ENCODE measurements around the gene ISLR2.
"Not testable (repeated sequence)": the region's sequence is repeated elsewhere in the genome, so short reads cannot be mapped to it uniquely, and the experiment has no call there.

The ISLR2 gene

GRCh38 chr15:74130155-74130848 lies at the start of gene ISLR2:
ISLR2 (plus strand) TSS chr15:74130586; CDS start chr15:74132755, 2,169 bp downstream.
- DNase-seq (ENCODE audit: extremely low spot score, insufficient read length, low read depth) (no peak), FAIRE-seq (no peak)

- not testable (repeated sequence) for FAIRE-seq
Measured at GRCh38 chr15:74082450-74082849, 47.9 kb upstream of the ISLR2 start, which contains the start of gene GOLGA6A. GOLGA6A (minus strand) TSS chr15:74082550; CDS start chr15:74082509, 41 bp downstream.

GRCh38 chr15:74094567-74094966 lies 35.8 kb upstream of the ISLR2 start:
- not testable (repeated sequence) for DNase-seq (ENCODE audit: extremely low spot score, insufficient read length, low read depth); FAIRE-seq

More at GRCh38 chr15:74082450-74082849, 47.9 kb upstream of the ISLR2 start, which contains the start of gene GOLGA6A:
- DNase-seq (ENCODE audit: extremely low spot score, insufficient read length, low read depth), result not testable (repeated sequence)

- DNase-seq (ENCODE audit: extremely low spot score, insufficient read length, low read depth); FAIRE-seq: not testable (repeated sequence)
Measured at GRCh38 chr15:74095610-74096009, 34.8 kb upstream of the ISLR2 start.

GRCh38 chr15:74096753-74097474 lies 33.5 kb upstream of the ISLR2 start:
- not testable (repeated sequence) for DNase-seq (ENCODE audit: extremely low spot score, insufficient read length, low read depth); FAIRE-seq

GRCh38 chr15:74099963-74100733 lies 30.2 kb upstream of the ISLR2 start:
- FAIRE-seq (peak; percentile 65), DNase-seq (ENCODE audit: extremely low spot score, insufficient read length, low read depth) (peak; percentile 58)

- FAIRE-seq (no peak), DNase-seq (ENCODE audit: extremely low spot score, insufficient read length, low read depth) (no peak)
Measured at GRCh38 chr15:74108111-74108510, 22.3 kb upstream of the ISLR2 start.

- not testable (repeated sequence) for FAIRE-seq; DNase-seq (ENCODE audit: extremely low spot score, insufficient read length, low read depth)
Measured at GRCh38 chr15:74108611-74109010, 21.8 kb upstream of the ISLR2 start.

GRCh38 chr15:74109713-74110112 lies 20.7 kb upstream of the ISLR2 start:
- FAIRE-seq, result no peak
- no peak for DNase-seq (ENCODE audit: extremely low spot score, insufficient read length, low read depth)

- no peak for FAIRE-seq
- DNase-seq (ENCODE audit: extremely low spot score, insufficient read length, low read depth), result no peak
Measured at GRCh38 chr15:74120426-74120825, 10.0 kb upstream of the ISLR2 start.

GRCh38 chr15:74121039-74121438 lies 9.3 kb upstream of the ISLR2 start:
- FAIRE-seq, result no peak

GRCh38 chr15:74121858-74122257 lies 8.5 kb upstream of the ISLR2 start:
- FAIRE-seq (no peak), DNase-seq (ENCODE audit: extremely low spot score, insufficient read length, low read depth) (no peak)

More at GRCh38 chr15:74121039-74121438, 9.3 kb upstream of the ISLR2 start:
- DNase-seq (ENCODE audit: extremely low spot score, insufficient read length, low read depth), result no peak

- DNase-seq (ENCODE audit: extremely low spot score, insufficient read length, low read depth) (no peak), FAIRE-seq (peak; percentile 87)
Measured at GRCh38 chr15:74122403-74123130, 7.8 kb upstream of the ISLR2 start.

GRCh38 chr15:74123131-74123429 lies 7.3 kb upstream of the ISLR2 start:
- DNase-seq (ENCODE audit: extremely low spot score, insufficient read length, low read depth) (no peak), FAIRE-seq (peak; percentile 51)

GRCh38 chr15:74123658-74124057 lies 6.7 kb upstream of the ISLR2 start:
- DNase-seq (ENCODE audit: extremely low spot score, insufficient read length, low read depth) (no peak), FAIRE-seq (no peak)

- peak; percentile 44 for FAIRE-seq
- DNase-seq (ENCODE audit: extremely low spot score, insufficient read length, low read depth), result no peak
Measured at GRCh38 chr15:74124196-74124595, 6.2 kb upstream of the ISLR2 start.

- no peak for FAIRE-seq
- no peak for DNase-seq (ENCODE audit: extremely low spot score, insufficient read length, low read depth)
Measured at GRCh38 chr15:74124759-74125158, 5.6 kb upstream of the ISLR2 start.

GRCh38 chr15:74127255-74127953 lies 3.0 kb upstream of the ISLR2 start:
- peak; percentile 53 for DNase-seq (ENCODE audit: extremely low spot score, insufficient read length, low read depth)
- FAIRE-seq, result peak; percentile 66

Measured in GM18507 (cell line).